ENCODE results near the gene ASIC4. TPM values are rescaled to one million over a fixed set of nuclear protein-coding genes. Genes with fewer than 3 reads are reported as not detected.

The ASIC4 gene
- total and polyA plus RNA-seq, 2 of the 13 experiments (the other 11 are each of a cell fraction or from before 2014, with no cell fraction given), result 0.03 TPM; not detected in 1

GRCh38 chr2:219466816-219467735, 47.2 kb upstream of the ASIC4 start:
- Histone ChIP-seq H3K4me3 (replicated peaks in 1 of 3; ENCODE audit: insufficient read depth in 1 of 3, low read depth in 2 of 3, low read length in 3 of 3) (no peak overlapping the region), H3K9me3 (ENCODE audit: low read length) (no peaks in the 10 kb centered on the region), H4K20me1 (ENCODE audit: insufficient read depth, low read length) (no peaks in the 10 kb centered on the region), H3K27ac (ENCODE audit: extremely low read length, insufficient read depth, low read length) (no peak overlapping the region), H3K4me2 (ENCODE audit: low read depth, low read length) (no peak overlapping the region), H3K9ac (ENCODE audit: insufficient read depth, low read depth, low read length) (no peak overlapping the region), H3K27me3 (ENCODE audit: control insufficient read depth in 1 of 2, insufficient read depth in 2 of 2, low read length in 2 of 2) (peaks cover 12 to 82% of the 10 kb centered on the region in 2 experiments; a peak in 4 of 5 replicates), H3K79me2 (ENCODE audit: insufficient read depth, low read length) (no peaks in the 10 kb centered on the region), H3K4me1 (ENCODE audit: insufficient read depth, low read length) (no peaks in the 10 kb centered on the region), H2AFZ (ENCODE audit: low read length) (no peak overlapping the region), H3K36me3 (replicated peaks in 1 of 2; ENCODE audit: control insufficient read depth in 1 of 2, insufficient read depth in 2 of 2, low read length in 2 of 2) (no peaks in the 10 kb centered on the region)
- ChIA-PET CTCF (ENCODE audit: low intra/inter-chr PET ratio, low total read pairs) (no interaction called here), POLR2A (no interaction called here)
- FAIRE-seq (no peak), ATAC-seq (no peak), DNase-seq (ENCODE audit: low spot score) (no peak)
- TF ChIP-seq NFE2L1 (CRISPR knock-in tag; IDR thresholded peaks at IDR 0.05; ENCODE audit: borderline replicate concordance) (no peak), GMEB1 (CRISPR knock-in tag; IDR thresholded peaks at IDR 0.05; ENCODE audit: borderline replicate concordance) (no peak), PREB (CRISPR knock-in tag; IDR thresholded peaks at IDR 0.05) (no peak), ETS1 (CRISPR knock-in tag; IDR thresholded peaks at IDR 0.05) (no peak), FLYWCH1 (CRISPR knock-in tag; IDR thresholded peaks at IDR 0.05) (no peak), RFXANK (CRISPR knock-in tag; IDR thresholded peaks at IDR 0.05) (no peak), RFX3 (CRISPR knock-in tag; IDR thresholded peaks at IDR 0.05) (no peak), HMGXB4 (CRISPR knock-in tag; IDR thresholded peaks at IDR 0.05; ENCODE audit: borderline replicate concordance in 1 of 2, low read depth in 1 of 2) (no peak), SMYD3 (CRISPR knock-in tag; IDR thresholded peaks at IDR 0.05) (no peak), STAT5B (CRISPR knock-in tag; IDR thresholded peaks at IDR 0.05) (no peak), ONECUT2 (CRISPR knock-in tag; IDR thresholded peaks at IDR 0.05) (no peak), ZNF670 (CRISPR knock-in tag; IDR thresholded peaks at IDR 0.05; ENCODE audit: borderline replicate concordance) (no peak), SATB2 (CRISPR knock-in tag; IDR thresholded peaks at IDR 0.05) (no peak), FOXM1 (CRISPR knock-in tag; IDR thresholded peaks at IDR 0.05) (no peak), PAX8 (CRISPR knock-in tag; IDR thresholded peaks at IDR 0.05; ENCODE audit: borderline replicate concordance) (no peak)
- 14% methylated on average over 28 of the region's 28 CpGs for WGBS (ENCODE audit: low lambda C conversion rate)
- in situ Hi-C loops (cut with HindIII; ENCODE audit: extremely low pct_ligation_motif_present, low pct_unique_long_range_greater_than_20kb) (no loop called here), intact Hi-C loops (cut with micrococcal nuclease; ENCODE audit: unreplicated experiment) (no loop called here)
- no TSS peak for BruUV-seq (replicated peaks)

Data from HepG2 (cell line).